Measurements from ENCODE around the gene COL6A2. TPM values are rescaled to one million over a fixed set of nuclear protein-coding genes. Genes with fewer than 3 reads are reported as not detected.

Gene COL6A2
- total and polyA plus RNA-seq, 2 of the 13 experiments (the other 11 are each of a cell fraction or from before 2014, with no cell fraction given), result 0.07 to 0.41 TPM

GRCh38 chr21:46122758-46123683 lies 25.1 kb downstream of the COL6A2 start (continued):
- TF ChIP-seq GPBP1L1 (CRISPR knock-in tag; IDR thresholded peaks at IDR 0.05) (no peak), XBP1 (CRISPR knock-in tag; IDR thresholded peaks at IDR 0.05) (no peak)

GRCh38 chr21:46124083-46124925 lies 26.4 kb downstream of the COL6A2 start:
- no peak for FAIRE-seq
- intact Hi-C loops (cut with micrococcal nuclease; ENCODE audit: unreplicated experiment), result no loop called here

More at GRCh38 chr21:46124083-46124925, 26.4 kb downstream of the COL6A2 start:
- ChIA-PET CTCF (ENCODE audit: low intra/inter-chr PET ratio, low total read pairs) (no interaction called here), POLR2A (no interaction called here)
- Histone ChIP-seq H3K4me3 (replicated peaks in 1 of 3; ENCODE audit: insufficient read depth in 1 of 3, low read depth in 2 of 3, low read length in 3 of 3) (no peak overlapping the region), H3K4me1 (ENCODE audit: insufficient read depth, low read length) (no peaks in the 10 kb centered on the region), H3K4me2 (ENCODE audit: low read depth, low read length) (no peak overlapping the region), H3K36me3 (replicated peaks in 1 of 2; ENCODE audit: control insufficient read depth in 1 of 2, insufficient read depth in 2 of 2, low read length in 2 of 2) (no peaks in the 10 kb centered on the region), H2AFZ (ENCODE audit: low read length) (no peak overlapping the region), H4K20me1 (ENCODE audit: insufficient read depth, low read length) (no peaks in the 10 kb centered on the region), H3K27ac (ENCODE audit: extremely low read length, insufficient read depth, low read length) (no peak overlapping the region), H3K9ac (ENCODE audit: insufficient read depth, low read depth, low read length) (no peak overlapping the region), H3K9me3 (ENCODE audit: low read length) (no peaks in the 10 kb centered on the region), H3K79me2 (ENCODE audit: insufficient read depth, low read length) (no peaks in the 10 kb centered on the region), H3K27me3 (ENCODE audit: control insufficient read depth in 1 of 2, insufficient read depth in 2 of 2, low read length in 2 of 2) (peaks cover 1 to 6% of the 10 kb centered on the region in 2 experiments; a peak in 1 of 5 replicates)
- ATAC-seq (no peak), DNase-seq (ENCODE audit: low spot score) (no peak)
- in situ Hi-C loops (cut with HindIII; ENCODE audit: extremely low pct_ligation_motif_present, low pct_unique_long_range_greater_than_20kb), result loop anchor here (5.0 kb wide), 1 partner anchor 152 kb away; no protein-coding TSS in a partner anchor
- WGBS (ENCODE audit: low lambda C conversion rate), result 41% methylated on average over 7 of the region's 16 CpGs
- TF ChIP-seq ZNF350 (CRISPR knock-in tag; IDR thresholded peaks at IDR 0.05; ENCODE audit: borderline replicate concordance, low read depth), result no peak
- BruUV-seq (replicated peaks), result no TSS peak
